Inflammatory macrophage (primary cell): Measurements from ENCODE around the gene PPP1R14B.

Source experiments
- DNase-seq, 2 donors: peaks; one replicate each; pipeline ENCODE4 v3.0.0-alpha.2; 2020 to 2022

Gene PPP1R14B

DNA sequence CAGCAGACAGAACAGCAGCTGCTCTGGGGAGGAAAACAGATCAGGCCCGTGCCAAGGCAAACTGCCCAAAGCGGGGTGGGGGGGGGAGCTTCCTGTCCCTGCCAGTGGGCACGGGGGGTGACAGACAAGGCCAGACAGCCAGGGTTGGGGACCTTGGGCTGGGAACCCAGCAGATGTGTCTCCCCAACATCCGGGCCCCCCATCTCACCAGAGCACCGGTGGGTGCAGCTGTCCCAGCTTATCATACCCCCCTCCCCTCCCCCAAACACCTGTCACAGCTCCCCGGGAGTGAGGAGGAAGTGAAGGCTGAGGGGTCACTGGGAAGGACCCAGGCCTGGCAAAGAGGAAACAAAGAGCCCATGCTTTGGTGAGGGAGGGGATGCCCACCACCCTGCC is 1.3 kb downstream of the PPP1R14B start:
- DNase-seq = no peak

DNA sequence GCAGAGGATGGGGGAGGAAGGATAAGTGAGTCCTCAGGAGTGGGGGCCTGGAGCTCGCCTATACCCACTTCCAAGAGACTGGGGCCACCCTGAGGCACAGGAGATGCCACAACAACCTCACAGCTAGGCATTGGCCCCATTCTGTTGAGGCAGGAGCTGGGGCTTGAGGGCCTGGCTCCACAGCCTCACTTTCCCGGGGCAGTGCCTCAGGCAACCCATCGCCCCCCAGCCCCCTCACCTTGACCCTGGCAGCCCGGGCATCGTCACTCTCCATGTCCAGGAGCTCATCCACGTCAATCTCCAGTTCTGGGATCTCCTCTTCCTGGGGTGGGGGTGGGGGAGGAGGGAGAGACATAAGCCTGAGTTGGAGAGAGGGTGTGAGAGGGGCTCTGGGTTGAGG is 1.8 kb downstream of the PPP1R14B start:
- no peak for DNase-seq

DNA sequence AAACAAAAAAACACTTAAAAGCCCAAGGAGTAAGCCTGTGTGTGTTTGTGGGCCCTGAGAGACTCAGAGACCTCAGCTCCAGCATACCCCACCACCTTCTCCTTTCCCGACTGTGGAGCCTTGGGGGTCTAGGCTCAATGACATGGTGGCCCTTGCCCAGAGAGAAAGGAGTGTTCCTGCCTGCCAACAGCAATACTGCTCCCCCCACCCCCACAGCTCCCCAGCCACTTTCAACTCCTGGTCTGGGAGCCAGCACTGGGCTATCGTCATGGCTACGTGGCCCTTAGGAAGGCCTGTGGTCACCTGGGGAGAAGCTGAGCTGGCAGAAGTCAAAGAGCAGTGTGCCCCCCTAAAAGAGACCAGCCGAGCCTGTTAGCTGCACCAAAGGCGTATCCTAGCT is 2.6 kb downstream of the PPP1R14B start:
- DNase-seq = no peak

DNA sequence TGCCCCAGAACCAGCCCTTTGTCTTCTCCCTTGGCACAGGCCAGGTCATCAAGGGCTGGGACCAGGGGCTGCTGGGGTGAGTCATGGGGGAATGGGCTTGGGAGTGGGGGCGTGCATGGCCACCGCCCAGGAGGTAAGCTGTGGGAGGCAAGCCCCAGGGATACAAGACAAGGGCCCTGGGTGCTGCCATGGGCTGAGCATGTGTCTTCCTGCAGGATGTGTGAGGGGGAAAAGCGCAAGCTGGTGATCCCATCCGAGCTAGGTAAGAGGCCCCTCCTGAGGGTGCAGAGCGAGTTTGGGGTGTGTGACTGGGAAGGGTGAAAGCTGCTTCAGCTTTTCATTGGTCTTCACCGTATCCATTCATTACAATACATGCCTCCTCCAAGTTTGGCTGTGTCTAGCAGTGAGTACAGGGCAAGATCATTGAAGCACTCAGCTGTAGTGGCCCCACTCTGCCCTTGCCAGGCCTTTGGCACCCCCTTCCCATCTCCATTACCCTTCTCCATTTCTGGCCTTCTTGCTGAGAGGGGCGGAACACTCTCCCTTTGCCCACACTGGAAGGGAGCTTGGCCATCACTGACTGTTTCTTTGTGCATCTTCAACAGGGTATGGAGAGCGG is 3.4 kb downstream of the PPP1R14B start:
- DNase-seq = no peak

DNA sequence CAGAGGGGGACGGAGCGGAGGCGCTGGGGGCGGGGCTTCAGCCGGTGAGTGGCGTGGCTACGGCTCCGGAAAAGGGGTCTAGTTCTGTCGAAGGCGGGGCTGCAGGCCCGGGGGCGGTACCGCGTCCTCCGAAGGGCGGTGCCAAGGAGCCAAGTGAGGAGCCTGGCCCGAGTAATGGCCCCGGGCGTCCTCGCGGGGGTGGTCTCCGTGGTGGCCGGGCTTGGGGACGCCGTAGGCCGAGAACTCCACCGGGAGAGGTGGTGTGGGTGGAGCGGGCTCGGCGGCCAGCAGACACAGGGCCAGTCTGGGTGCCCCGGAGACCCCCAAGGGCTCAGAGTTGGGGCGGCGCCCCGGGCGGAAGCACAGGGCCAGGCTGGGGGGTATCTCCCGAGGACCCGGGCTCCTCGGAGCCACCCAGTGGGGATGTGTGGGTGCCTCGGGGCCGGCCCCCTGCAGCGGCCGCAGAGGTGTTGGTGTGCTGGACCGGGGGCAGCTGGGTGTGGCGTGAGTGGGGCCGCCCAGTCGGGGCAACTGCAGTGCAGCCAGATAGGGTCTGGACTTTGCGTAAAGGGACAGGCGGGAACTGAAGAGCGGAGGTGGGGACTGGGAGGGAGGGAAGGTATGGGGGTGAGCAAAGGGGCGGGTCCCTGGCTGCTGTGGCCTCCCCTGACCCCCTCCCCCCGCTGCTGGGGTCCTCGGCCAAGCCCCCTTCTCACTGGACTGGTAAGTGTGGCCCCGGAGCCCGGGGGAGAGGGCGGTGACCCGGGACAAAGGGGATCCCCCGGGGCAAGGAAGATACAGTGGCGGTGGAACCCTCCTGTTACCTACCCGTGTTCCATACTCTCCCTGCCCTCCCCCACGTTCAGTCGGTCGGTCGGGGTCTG is 5.0 kb downstream of the PPP1R14B start:
- DNase-seq = peak in 1 of 2 donors; percentile 67

DNA sequence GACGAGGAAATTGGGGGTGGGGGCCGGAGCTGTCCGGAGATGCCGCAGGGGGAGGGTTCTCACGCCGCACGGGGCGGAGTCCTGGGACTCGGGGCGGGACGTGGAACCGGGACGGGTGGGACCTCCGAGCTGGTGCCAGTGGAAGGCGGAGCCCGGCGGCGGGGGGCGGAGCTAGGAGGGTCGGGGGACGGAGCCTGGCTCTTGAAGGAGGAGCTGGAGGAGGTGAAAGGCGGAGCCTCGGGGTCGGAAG is 5.6 kb downstream of the PPP1R14B start:
- peak; percentile 100 for DNase-seq

DNA sequence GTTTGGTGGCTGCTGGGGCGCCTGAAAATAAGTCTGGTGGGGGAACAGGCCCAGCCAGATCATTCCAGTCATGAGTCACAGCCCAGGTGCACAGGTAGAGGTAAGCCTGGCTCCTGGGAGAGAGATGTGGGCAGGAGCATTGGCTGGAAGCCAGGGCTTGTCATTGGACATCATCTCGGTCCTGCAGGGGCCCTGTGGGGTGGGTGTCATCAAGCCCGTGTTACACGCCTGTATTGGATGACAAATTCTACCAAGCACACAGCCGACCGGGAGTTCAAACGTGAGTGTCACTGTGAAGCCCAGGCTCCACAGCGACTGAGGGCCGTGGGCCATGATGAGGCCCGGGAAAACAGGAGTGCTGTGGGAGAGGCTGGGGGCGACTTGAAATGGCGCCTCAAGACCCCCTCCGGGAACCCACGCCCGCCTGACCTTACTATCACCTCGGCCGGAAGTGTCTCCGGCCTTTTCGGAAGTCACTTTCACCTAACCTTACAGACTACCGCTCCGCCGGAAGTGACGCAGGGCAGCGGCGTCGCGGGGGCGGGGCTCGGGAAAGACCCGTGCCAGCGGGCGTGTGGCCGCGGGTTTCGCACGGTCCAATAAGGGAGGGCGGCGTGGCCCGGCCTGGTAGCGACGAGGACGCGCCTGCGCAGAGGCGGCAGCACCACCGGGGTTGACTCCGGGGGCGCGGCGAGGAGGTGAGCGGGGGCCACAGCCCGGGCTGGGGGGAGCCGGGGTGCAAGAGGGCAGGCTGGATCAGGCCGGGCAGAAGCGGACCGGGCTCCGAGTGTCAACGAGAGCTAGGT is 6.1 kb downstream of the PPP1R14B start, which contains the start of gene FKBP2:
FKBP2 (plus strand) TSS at position 661 of the 806 bp plus-strand sequence. CDS start 1,293 bp downstream, outside the sequence.
- peak; percentile 99 for DNase-seq

DNA sequence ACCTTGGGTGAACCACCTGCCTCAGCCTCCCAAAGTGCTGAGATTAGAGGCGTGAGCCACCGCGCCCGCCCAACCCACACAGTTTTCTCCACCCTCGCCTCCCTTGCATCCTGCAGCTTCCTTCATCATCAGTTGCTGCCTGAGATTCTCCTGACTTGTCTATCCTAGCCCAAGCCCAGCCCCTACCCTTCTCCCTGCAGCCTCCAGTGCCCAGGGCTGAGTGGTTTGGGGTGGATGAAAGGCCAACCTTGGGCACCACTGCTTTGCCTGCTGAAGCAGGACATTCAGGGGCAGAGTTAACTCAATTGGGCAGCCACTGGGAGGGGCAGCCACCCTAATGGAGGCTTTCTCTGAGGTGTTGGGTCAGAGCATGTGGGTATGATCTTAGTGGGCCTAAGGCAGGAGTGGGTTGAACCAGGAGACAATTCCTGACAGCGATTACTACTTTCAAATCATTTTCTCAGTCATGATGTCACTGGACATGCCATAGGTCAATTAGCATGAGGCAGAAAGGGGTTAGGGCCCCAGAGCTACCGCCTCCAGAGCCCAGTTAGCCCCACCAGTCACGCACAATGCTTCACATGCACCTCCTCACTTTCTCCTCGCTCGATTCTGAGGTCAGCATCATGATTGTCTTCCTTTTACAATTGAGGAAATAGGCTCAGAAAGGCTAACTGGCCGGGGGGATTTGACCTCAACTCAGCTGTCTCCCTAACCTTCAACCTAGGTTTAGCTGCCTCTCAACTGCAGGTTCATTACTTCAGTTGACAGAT is 6.9 kb downstream of the PPP1R14B start:
- peak; percentile 96 to 98 for DNase-seq

DNA sequence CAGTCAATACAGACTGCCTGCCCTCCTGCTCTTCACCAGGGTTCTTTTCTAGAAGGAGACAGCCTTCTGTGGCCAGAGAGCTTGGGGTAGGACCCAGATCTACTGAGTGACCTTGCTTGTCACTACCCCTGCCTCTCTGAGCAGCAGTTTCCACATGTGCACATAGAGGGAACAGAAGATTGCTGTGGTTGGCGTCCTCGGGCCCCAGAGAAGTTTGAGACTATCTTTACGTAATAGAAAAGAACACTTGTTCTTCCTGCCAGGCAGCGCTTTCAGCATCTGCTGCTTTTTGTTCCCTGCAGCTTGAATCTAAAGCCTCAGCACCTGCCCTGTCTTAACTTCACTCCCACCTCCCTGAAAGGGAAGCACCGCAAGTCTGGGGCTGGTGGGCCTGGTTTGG is 7.7 kb downstream of the PPP1R14B start:
- peak; percentile 67 to 69 for DNase-seq

DNA sequence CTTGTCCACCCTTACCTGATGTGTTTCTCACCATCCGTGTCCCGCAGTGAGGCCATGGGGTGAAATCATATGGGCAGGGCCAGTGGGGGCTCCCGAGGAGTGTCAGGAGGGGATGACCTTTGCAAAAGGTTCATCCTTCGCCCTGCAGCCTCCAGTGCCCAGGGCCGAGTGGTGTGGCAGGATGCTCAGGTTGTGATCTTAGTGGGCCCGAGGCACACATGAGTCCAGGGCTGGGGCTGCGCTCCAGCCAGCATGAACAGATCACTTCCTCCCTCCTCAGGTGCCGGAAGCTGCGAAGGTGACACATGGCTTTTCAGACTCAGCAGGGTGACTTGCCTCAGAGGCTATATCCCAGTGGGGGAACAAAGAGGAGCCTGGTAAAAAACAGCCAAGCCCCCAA is 8.7 kb downstream of the PPP1R14B start:
- no peak for DNase-seq

DNA sequence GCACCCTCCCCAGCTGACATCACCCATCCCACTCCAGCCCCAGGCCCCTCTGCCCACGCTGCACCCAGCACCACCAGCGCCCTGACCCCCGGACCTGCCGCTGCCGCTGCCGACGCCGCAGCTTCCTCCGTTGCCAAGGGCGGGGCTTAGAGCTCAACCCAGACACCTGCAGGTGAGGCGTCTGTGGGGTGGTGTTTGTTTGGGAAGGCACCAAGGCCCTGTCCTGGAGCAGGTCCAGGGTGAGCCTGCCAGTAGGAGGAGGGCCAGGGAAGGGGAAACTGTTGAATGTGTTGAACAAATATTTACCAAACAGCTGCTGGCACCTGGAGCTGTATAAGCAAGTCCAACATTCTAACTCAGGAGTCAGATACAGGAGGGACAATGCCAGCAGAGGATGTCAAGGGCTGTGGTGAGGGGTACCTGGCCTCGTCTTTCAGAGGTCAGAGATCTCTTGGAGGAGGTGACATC is 9.2 kb downstream of the PPP1R14B start:
- no peak for DNase-seq

DNA sequence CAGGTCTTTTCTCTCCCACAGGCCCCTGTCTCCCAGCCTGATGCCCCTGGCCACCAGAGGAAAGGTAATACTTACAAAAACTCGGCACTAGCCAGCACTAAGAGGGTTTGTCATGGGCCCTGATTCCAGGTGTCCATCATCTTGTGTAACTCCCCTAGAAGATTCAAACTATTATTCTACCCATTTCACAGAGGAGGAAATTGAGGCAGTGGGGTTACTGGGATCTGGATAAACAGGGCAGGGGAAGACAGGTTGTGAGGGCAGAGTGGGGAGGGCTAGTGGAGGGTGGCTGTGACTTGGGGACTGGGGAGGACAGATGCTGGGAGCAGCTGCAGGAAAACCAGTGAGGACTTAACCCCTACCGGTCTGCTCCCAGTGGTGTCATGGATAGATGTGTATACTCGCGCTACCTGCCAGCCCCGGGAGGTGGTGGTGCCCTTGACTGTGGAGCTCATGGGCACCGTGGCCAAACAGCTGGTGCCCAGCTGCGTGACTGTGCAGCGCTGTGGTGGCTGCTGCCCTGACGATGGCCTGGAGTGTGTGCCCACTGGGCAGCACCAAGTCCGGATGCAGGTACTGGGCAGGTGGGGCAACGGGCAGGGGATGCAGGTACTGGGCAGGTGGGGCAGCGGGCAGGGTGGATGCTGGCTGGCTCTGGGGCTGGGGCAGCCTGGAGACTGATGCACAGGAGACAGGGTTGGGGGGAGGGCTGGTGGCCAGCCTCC is 11.1 kb downstream of the PPP1R14B start:
- DNase-seq = no peak

DNA sequence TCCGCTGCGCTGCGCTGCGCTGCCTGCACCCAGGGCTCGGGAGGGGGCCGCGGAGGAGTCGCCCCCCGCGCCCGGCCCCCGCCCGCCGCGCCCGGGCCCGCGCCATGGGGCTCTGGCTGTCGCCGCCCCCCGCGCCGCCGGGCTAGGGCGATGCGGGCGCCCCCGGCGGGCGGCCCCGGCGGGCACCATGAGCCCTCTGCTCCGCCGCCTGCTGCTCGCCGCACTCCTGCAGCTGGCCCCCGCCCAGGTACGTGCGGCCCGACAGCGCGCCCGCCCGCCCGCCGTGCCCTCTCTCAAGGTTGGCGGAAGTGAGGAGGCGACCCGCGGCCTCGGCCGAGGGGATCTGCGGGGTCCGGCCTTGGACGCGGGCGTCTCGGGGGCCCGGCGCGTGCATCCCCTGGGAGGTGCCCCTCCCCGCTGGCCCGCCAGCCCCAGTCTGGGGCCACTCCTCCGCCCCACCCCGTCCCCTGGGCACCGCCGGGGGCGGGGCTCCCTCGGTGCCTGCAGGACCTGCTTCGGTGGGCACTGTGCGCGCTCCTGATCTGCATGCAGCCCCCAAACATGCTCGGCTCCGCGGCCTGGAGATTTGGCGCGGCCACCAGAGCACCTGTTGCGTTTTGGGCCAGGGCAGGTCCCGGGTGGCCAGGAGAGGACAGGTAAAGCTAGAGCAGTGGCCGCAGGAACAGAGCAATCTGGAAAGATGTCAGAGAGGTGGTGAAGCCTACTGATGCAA is 11.9 kb downstream of the PPP1R14B start:
- peak in 1 of 2 donors; percentile 47 for DNase-seq

DNA sequence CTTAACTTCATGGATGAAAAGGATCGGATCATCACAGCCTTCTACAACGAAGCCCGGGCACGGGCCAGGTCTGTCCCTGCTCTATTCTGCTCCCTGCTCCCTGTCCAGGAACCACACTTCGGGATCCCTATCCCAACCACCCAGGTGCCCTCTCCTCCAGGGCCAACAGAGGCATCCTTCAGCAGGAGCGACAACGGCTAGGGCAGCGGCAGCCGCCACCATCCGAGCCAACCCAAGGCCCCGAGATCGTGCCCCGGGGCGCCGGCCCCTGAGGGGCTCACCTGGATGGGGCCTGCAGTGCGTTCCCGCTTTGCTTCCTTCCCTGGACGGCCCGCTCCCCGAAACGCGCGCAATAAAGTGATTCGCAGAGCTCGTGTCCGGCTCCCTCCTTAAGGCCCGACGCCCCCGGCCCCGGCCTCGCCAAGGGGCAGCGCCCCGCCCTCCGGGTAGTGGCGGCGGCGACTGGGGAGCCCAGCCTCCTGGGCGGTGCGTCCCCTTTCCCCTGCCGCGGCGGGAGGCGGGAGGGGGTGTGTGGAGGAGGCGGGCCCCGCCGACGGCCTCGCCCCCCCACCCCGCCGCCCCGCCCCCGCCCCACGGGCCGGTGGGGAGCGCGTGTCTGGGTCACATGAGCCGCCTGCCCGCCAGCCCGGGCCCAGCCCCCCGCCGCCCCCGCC is 12.7 kb downstream of the PPP1R14B start, which contains the start of gene VEGFB:
VEGFB (plus strand) TSS at position 672 of the 674 bp plus-strand sequence. CDS start 250 bp downstream, outside the sequence.
- DNase-seq = peak; percentile 17 to 62

DNA sequence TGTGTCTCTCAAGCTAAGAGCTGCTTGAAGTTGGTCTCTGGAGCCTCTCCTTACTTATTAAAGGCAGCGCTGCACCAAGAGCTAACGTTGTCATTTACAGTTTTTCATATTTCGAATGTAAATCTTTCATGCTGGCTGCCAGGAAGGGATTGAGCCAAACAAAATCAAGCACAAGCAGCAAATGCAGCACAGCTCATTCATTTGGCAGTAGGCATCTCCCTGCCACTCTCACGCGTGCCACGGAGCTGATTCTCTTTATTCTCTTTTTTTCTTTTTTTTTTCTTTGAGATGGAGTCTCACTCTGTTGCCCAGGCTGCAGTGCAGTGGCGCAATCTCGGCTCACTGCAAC is 13.8 kb downstream of the PPP1R14B start:
- DNase-seq = no peak

DNA sequence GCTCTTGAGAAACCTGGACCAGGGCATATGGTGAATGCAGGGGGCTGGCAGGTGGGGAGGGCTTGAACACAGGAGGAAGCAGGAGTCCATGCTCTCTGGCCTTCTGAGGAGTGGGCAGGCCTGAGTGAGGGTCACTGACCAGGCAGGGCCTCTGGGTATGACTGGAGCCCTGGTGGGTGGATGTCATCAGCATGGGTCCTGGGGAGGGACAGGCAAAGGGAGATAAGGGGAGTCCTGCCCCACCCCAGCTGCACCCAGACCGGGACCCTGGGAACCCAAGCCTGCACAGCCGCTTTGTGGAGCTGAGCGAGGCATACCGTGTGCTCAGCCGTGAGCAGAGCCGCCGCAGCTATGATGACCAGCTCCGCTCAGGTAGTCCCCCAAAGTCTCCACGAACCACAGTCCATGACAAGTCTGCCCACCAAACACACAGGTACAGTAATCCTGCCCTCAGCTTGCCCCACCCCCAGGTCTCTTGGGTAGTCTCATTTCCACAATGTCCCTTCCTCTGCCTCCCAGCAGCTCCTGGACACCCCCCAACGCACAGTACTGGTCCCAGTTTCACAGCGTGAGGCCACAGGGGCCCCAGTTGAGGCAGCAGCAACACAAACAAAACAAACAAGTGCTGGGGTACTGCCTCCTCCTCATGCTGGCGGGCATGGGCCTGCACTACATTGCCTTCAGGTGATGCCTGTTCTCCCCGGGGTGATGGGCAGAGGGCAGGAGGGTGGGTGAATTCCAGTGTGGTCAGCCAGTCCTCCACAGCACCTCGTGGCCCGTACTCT is 14.4 kb downstream of the PPP1R14B start:
- no peak for DNase-seq

DNA sequence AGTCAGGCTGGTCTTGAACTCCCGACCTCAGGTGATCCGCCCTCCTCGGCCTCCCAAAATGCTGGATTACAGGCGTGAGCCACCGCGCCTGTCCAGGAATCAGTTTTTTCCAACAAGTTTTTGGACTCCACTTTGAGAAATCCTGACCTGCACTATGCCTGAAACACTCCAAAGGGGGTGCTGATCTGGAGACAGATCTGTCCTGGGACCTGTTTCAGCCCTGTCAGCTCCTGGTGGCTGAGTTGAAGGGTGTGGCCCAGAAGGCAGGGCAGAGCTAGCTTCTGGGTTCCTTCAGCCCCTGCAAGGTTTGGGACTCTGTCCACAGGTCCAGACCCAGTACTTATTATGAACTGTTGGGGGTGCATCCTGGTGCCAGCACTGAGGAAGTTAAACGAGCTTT is 15.2 kb downstream of the PPP1R14B start:
- DNase-seq = no peak

DNA sequence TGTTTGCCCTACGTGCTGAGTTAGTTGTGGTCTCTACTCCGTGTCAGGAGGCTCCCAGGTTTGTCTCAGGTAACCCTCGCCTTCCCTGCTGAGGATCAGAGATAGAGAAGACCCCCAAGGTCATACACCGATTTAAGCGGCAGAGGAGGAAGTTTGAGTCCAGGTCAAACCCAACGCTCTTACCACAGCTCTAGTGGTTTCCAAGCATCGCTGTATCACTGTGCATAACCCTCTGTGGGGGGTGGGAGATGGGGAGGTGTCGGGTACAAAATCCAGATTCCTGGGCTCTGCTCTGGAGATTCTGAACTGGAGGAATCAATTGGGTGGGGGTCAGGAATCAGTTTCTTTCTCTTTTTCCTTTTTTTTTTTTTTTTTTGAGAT is 15.8 kb downstream of the PPP1R14B start:
- no peak for DNase-seq

DNA sequence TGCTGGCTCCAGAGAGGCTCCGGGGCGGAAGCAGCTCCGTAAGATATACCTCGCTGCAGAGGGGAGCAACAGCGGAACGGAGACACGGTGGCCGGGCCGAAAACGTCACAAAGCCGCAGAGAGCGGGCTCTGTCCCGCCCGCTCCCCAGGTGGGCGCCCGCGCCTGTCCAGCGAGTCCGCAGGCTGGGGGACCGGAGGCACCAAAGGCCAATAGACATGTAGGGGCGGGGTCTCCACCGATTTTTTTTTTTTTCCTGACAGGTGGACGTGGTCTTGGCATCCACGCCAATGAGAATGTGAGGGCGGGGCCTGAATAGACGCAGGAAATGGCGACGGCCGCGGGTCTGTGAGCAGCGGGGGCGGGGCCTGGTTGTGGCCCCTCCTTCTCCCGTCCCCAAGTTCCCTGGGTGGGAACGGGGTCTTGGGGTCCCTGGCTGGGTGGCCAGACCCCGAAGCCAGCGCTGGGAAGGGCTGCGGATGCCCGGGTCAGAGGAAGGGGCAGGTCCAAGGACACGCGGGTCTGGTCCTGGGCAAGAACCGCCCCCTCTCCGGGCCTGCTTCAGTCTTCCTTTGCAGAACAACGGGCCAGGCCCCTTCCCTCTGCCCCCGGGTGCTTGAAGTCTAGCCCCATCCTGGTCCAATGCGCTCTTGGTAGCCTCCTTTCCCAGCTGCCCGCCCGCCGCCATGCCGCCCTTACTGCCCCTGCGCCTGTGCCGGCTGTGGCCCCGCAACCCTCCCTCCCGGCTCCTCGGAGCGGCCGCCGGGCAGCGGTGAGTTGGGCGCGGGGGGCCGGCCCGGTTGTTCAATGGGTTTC is 16.4 kb downstream of the PPP1R14B start, which contains the start of gene DNAJC4:
DNAJC4 (plus strand) TSS at position 378 of the 814 bp plus-strand sequence; CDS start at position 685, 307 bp downstream.
- peak; percentile 73 to 86 for DNase-seq
